NCI-H774 (cell line): Measurements from ENCODE around the gene PWP2.
"Not testable (repeated sequence)": the region's sequence is repeated elsewhere in the genome, so short reads cannot be mapped to it uniquely, and the experiment has no call there.

Source experiments
- DNase-seq: peaks from one replicate; lab custom pipeline; 2025; lab: John Stamatoyannopoulos, UW

Gene PWP2

DNA sequence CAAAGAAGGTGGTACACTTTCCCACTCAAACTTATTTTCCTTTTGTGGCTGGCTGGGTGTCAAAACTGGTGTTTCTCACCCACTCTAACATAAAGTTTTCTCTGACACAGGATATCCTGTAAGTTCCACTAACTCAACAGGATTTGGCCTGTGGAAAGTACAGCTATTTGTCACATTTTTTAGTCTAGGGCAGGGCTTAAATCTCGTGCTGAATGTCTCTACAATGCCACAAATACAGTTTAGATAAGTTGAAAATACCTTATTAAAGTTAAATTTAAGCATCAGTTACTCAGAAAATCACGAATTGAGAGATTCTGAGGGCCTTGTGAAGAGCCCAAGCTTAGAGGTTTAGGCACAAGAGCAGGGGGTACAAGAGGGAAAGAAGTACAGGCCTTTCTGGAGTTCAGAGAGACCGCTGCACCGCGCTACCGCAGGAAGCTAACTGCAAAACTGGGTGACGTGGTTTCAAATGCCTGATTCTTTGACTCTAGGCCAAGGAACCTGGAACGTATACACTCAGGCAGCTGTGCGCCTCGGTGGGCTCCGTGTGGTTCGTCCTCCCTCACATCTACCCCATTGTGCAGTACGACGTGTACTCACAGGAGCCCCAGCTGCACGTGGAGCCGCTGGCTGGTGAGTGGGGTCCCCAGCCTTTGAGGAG is 23.4 kb upstream of the PWP2 start:
- DNase-seq = no peak

DNA sequence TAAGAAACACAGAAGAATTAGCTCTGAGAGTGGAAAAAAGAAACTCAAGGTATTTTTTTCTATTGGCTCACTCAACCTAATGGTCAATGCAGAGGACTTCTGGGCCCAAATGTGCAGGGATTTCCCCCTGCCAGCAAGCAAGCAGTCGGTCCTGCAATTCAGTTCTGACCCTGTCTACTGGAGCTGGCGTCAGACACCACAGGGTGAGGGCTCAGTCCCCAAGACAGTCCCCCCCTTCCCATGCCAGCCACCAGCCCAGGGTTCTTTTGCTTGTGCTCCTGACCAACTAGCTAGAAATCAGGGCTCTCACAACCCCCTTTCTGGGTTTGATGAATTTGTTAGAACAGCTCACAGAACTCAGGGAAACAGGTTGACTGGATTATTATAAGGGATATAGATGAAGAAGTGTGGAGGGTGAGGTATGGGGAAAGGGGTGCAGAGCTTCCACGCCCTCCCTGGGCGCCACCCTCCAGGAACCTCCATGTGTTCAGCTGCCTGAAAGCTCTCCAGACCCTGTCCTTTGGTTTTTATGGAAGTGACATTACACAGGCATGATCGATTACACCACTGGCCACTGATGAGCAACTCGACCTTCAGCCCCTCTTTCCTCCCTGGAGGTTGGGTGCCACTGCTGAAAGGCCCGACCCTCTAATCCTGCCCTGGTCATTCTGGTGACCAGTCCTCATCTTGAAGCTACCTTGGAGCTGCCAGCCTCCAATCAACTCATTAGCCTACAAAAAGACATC is 22.5 kb upstream of the PWP2 start:
- no peak for DNase-seq

DNA sequence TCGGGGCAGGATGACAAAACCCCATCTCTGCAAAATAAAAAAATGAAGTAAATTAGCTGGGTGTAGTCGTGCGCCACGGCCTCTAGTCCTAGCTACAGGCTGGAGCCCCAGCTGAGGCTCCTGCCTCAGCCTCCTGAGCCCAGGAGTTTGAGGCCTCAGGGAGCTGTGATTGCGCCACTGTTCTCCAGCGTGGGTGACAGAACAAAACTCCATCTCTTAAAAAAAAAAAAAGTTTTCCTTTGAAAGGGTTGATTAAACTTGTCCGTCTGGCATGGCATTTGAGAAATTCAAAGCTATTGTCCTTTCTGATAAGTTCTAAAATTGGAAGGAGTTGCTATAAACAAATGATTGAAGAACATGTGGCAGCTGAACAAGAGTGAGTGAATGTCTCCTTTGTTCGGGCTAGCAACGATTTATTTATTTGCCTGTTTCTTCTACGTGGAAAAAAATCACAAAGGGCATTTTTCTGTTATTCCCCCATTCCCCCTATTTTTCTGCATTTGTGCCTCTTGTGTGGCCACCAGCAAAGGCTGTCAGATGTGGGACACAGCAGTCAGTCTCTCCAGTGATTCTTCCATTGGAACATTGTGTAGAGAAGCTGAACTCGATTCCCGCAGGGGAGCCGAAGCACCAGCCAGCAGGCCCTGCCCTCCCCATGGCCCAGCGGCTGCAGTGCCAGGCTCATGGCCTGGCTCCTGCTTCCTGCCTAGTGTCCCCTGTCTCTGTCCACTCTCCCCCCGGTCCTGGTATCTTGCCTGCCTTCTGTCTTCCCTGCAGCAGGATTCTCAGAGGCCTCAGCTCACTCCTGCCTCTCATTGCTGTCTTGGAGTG is 21.5 kb upstream of the PWP2 start:
- no peak for DNase-seq

DNA sequence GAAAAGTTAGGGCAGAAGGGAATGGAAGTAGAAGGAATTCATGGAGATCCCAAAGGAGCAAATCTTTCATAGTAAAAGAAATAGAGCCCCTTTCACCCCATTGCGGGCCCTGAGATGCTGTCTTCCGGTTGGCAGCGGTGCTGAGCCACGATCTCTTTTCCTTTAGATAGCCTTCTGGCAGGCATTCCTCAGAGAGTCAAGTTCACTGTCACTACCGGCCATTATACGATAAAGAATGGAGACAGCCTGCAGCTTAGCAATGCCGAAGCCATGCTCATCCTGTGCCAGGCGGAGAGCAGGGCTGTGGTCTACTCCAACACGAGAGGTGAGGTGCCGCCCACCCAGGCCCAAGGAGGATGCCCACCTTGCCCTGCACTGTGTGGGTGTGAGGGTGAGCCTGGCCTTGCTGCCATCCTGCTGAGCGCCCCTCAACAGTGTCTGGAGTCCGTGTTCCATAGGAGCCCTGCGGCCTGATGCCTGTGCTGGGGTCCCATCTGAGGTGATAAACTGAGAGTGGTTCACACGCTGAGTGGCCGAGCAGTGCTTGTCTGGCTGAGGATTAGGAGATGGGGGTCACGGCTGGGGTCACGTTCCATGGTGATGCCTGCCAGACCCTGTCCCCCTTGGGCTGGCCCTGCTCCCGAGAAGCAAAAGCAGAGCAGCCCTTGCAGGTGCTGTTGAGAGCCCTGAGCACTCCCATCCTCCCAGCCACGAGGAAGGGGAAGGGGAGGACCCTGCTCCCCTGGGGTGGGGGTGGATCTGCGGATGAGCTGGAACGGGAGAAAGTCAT is 20.4 kb upstream of the PWP2 start:
- DNase-seq = no peak

DNA sequence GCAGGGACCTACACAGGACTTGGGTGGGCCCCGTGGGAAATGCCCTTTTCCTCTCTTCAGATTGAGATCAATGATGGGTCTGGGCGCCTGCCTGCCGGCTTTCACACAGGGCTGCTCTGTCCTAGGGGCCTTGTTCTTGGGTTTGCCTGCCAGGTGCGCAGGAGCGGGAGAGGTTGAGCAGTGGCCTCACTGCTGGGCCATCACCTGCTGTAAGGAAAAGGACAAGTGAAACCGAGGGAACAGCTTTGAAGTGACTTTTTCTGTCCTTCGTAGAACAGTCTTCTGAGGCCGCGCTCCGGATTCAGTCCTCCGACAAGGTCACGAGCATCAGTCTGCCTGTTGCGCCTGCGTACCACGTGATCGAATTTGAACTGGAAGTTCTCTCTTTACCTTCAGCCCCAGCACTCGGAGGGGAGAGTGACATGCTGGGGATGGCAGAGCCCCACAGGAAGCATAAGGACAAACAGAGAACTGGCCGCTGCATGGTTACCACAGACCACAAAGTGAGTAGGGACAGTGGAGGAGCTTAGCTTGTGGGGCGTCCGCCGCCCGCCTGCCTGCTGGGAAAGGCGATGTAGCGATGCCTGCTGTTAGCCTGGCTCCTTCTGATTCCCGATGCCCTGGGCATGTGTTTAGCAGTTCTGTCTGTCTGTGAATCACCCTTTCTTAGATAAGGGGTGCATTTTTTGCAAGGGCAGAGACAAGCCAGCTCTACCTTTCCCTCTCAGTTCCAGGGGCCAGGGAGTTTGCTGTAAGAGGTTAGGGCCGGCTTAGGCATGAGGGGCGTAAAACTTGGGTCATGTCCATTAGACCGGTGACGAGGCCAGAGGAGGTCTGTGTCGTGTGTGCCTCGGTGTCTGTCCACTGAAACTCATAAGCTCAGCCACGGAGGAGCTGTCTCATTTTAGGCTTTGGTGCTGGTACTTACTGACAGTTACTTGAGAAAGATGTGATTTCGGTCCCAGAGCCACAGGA is 19.5 kb upstream of the PWP2 start:
- no peak for DNase-seq

DNA sequence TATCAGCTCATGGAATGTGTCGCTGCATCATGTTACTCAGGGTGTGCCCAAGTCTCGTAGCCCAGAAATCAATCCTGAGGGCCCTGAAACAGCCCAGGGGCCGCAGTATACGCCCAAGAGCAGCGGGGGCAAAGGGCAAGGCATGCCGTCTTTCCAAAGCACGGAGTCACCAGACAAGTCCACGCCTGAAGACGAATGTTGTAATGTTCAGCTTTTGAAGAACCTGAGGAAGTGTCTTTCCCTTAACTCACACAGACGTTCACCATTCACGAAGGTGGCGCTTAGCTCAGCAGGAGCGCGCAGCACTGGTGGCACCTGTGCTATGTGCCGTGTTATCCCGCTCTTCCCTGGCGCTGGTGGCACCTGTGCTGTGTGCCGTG is 18.8 kb upstream of the PWP2 start:
- no peak for DNase-seq

DNA sequence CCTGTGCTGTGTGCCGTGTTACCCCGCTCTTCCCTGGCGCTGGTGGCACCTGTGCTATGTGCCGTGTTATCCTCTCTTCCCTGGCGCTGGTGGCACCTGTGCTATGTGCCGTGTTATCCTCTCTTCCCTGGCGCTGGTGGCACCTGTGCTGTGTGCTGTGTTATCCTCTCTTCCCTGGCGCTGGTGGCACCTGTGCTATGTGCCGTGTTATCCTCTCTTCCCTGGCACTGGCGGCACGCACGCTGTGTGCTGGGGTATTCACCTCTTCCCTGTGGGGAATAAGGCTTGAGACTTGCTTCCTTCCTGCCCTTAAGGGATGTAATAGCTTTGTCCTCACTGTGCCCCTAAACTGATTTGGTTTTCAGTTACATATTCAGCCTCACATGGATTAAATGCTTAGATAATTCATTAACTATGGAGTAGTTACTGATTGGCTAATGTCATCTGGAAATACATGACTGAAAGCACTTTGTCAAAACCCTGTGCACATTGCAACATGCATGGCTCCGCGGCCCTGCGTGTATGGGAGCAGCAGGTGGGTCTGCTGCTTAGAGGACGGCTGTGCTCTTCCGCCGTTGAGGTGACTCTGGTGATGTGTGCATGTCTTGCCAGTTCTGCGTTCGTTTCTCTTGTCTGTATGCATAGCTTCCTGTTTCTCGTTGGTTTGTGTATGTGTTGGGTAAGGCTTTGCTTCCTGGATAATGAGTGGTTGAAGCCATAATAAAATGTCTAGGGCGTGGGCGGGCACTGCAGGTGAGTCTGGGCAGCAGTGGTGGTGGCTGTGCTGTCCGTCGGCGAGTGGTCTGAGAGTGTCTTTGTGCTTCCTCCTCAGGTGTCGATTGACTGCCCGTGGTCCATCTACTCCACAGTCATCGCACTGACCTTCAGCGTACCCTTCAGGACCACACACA is 17.9 kb upstream of the PWP2 start:
- no peak for DNase-seq

DNA sequence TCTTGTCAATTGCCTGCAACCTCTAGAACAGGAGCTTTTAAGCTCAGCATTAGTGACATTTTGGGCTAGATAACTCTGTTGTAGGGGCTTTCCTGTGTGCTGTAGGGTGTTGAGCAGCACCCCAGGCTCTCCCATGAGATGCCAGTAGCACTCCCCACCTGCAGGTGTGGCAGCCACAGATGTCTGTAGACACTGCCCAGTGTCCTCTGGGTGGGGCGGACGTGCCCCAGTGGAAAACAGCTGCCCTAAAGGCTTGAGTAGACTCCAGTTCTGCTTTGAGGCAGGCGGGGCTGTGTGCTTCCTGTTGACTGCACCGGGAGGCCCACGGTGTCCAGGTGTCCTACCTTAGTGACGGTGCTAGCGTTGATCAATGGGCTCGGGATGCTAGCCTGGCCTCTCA is 16.9 kb upstream of the PWP2 start:
- DNase-seq = no peak

DNA sequence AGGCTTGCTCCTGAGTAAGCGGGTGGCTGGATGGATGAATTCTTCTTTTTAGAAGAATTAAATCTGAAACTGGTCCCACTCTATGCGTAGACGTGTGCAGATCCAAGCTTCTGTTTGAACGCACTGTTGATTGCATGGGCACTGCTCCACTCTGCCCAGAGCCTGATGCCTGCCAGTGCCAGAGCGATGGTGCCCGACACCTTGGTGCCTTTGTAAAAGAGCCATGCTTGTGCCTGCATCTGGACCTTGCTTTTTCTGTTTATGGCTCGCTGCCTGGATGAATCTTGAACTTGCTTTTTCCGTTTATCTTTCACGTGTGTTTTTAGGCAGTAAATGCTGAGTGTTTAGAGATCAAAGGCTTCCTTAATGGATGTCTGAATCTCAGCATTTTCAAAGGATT is 15.0 kb upstream of the PWP2 start:
- no peak for DNase-seq

DNA sequence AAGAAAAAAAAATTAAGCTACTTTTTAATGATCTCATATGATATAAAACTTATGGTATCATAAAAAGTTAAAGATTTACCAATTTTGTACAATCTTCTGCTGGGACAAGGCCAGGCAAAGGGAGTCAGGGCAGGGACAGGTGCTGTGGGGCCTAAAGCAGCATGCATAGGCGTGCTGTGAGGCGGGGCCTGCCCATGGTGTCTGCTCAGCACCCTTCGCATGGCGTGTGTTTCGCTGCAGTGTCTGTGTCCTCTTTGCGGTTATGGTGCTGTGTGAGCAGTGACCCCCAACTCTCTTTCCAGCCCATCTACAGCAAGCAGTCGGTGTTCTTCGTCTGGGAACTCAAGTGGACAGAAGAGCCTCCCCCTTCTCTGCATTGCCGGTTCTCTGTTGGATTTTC is 13.4 kb upstream of the PWP2 start:
- no peak for DNase-seq

DNA sequence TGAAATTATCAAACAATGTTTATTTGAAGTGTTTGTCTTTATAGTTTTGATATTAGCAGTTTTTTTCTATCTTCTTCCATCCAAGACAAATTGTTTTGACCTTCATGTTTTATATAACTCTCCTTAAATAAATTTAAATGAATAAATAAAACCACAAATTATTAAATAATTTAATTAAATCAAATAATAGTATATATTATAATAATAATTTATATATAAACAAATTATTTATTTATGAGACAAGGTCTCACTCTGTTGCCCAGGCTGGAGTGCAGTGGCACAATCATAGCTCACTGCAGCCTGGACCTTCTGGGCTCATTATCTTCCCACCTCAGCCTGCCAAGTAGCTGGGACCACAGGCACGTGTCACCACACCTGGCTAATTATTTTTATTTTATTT is 12.4 kb upstream of the PWP2 start:
- DNase-seq = no peak

DNA sequence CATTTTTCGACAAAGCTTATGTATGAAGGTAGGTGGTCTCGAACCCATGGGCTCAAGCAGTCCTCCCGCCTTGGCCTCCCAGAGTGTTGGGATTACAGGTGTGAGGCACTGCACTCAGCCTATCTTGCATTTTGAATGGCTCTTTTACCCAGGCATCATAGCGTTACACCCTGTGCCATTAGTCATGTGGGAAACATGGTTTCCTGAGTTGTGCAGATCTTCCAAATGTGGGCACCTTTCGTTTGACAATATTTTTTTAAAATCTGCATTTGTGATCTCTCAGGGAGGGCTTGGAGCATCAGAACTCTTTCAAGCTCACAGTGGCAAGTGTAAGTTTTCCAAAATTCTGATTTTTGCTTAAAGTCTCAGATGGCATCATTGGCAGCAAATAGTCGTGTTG is 8.7 kb upstream of the PWP2 start:
- not testable (repeated sequence) for DNase-seq

DNA sequence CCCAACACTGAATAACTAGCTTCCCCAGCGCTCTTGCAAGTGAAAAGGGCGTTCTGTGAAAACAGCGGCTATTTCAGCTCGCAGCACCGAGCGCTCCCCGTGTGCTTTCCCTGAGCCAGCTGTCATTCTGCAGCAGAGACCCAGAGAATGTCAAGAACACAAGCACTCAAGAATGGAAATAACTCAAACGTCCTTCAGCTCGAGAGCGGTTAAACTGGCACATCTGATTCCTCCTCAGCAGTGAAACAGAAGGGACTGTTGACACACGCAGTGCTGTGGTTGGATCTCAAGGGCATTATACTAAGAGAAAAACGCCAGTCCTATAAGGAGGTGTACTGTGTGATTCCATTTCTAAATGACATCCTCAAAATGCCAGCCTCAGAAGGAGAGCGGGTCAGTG is 8.2 kb upstream of the PWP2 start:
- not testable (repeated sequence) for DNase-seq

DNA sequence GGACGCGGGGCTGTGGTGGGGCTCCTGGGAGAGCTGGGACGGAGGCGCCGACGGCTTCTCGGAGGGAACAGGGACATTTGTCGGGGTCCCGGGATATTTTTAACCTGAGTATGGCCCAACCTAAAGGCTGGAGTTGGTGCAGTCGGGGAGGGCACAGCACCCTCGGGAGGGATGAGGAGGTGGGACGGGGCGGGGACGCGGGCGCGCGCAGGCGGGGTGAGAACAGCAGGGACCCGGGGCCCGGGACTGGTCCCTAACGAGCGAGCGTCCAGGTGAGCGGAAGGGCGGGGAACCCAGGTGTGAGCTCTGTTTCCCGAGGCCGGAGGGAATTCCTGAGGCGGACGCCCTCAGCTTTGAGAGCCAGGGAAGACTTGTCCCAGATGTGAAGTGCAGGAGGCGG is 390 bp downstream of the PWP2 start:
- DNase-seq = not testable (repeated sequence)

DNA sequence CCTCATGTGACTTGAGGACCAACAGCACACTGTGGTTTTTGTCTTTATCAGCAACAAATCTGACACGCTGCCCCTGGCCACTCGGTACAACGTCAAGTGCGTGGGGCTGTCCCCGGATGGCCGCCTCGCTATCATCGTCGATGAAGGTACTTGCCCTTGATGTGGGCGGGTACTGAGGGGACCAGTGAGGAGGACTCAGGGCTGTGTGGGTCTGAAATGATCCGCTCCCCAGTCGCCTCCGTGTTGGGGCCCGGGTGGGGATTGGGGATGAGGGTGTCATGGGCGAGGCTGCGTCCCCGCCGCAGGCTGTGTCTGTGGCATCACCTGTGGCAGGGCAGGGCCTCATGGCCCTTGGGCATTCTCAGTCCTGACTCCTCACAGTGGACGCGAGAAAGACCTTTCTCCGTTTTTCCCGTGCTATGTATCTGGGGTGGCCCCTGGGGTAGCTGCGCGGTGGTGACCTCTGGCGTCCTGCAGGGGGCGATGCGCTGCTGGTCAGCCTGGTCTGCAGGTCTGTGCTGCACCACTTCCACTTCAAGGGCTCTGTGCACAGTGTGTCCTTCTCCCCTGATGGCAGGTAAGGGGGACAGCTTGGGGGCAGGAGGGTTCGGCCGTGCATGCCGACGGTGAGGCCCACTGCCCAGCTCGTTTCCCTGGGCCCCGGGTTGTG is 6.6 kb downstream of the PWP2 start:
- not testable (repeated sequence) for DNase-seq

DNA sequence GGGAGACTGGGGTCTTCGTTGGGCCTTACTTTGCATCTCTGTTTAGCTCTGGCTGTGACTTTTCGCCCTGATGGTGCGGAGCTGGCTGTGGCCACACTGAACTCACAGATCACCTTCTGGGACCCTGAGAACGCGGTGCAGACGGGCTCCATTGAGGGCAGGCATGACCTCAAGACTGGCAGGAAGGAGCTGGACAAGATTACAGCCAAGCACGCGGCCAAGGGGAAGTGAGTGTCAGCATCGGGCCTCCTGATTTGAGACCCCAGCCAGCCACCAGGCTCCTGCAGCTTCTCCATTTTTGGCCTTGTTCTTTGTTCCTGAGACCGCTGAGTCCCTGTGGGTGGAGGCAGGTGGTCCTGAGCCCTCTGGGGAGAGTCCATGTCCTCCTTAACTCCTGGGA is 14.9 kb downstream of the PWP2 start:
- DNase-seq = not testable (repeated sequence)

DNA sequence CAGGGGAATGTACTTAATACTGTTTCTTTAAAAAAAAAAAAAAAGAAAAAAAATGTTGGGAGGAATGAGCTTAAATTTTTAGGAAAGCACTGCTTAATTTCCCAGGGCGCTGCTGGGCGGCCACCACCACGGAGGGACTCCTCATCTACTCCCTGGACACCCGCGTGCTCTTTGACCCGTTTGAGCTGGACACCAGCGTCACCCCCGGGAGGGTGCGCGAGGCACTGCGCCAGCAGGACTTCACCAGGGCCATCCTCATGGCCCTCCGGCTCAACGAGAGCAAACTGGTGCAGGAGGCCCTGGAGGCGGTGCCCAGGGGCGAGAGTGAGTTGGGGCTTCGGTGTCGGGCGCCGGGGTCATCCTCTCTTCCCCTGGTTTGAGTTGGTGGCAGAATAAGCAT is 20.6 kb downstream of the PWP2 start:
- DNase-seq = not testable (repeated sequence)

DNA sequence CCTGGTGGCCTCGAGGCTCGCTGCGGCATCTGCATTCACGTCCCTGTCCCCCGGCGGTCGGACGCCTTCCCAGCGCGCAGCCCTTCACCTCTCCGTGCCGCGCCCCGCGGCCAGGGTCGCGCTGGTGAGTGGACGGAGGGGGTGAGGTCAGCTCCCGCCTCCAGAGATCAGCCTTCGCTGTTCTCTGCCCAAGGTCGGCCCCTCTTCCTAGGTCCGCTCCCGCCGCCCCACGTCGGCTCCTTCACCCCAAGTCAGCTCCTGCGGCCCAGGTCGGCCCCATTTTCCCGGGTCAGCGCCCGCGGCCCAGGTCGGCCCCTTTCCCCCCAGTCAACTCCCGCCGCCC is 26.5 kb downstream of the PWP2 start:
- DNase-seq = not testable (repeated sequence)

DNA sequence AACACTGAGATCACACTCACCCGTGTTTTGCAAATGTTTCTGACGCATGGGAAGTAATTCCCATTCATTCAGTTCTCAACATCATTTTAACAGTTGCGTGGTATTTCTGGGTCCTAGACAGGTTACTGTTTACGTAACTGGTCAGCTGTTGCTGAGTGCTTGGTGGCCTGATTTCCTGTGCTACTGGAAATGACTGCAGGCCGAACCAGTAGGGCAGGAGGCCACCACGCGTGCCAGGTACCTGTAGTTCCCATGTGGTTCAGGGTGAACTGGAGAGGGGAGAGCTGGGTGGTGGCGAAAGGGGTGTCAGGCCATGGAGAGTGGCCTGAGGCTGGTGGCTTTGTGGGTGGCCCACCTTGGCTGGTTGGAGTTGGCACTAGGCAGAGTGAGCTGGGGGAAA is 27.5 kb downstream of the PWP2 start:
- not testable (repeated sequence) for DNase-seq
